Neural progenitor cell (in vitro differentiated cells): Measurements from ENCODE around the gene KRT2. TPM values are rescaled to one million over a fixed set of nuclear protein-coding genes. Genes with fewer than 3 reads are reported as not detected.

Source experiments
- DNase-seq: peaks from one replicate; pipeline ENCODE4 v3.0.0-alpha.2; 2016; ENCODE audit warnings: low spot score
- H2AFZ ChIP-seq: fragments of 200-600 bp; sonication (generic); replicated peaks from 2 replicates; pipeline ENCODE4 v1.6.1; 2016; ENCODE audit warnings: antibody characterized with exemption
- H3F3A ChIP-seq: fragments of 200-600 bp; sonication (generic); 2 replicates; pipeline ENCODE4 v1.6.1; 2016; ENCODE audit warnings: antibody characterized with exemption, low read depth
- H3K27ac ChIP-seq: fragments of 200-600 bp; sonication (generic); 2 replicates; pipeline ENCODE4 v1.5.1; 2016; ENCODE audit warnings: mild to moderate bottlenecking
- H3K27me3 ChIP-seq: fragments of 200-600 bp; sonication (generic); 2 replicates; pipeline ENCODE4 v1.6.1; 2016; ENCODE audit warnings: mild to moderate bottlenecking, moderate library complexity
- H3K36me3 ChIP-seq: fragments of 200-600 bp; sonication (generic); 2 replicates; pipeline ENCODE4 v1.5.1; 2016
- H3K4me1 ChIP-seq: fragments of 200-600 bp; sonication (generic); 2 replicates; pipeline ENCODE4 v1.6.1; 2016; ENCODE audit warnings: mixed run types
- H3K4me2 ChIP-seq: fragments of 200-600 bp; sonication (generic); 2 replicates; pipeline ENCODE4 v1.6.1; 2016
- H3K4me3 ChIP-seq: fragments of 200-600 bp; sonication (generic); 2 replicates; pipeline ENCODE4 v1.5.1; 2016
- H3K79me2 ChIP-seq: fragments of 200-600 bp; sonication (generic); 2 replicates; pipeline ENCODE4 v1.6.1; 2016; ENCODE audit warnings: low read depth
- H3K9ac ChIP-seq: fragments of 200-600 bp; sonication (generic); 2 replicates; pipeline ENCODE4 v1.6.1; 2016
- H3K9me3 ChIP-seq: fragments of 200-600 bp; sonication (generic); 2 replicates; pipeline ENCODE4 v1.5.1; 2016; ENCODE audit warnings: low read depth
- H4K20me1 ChIP-seq: fragments of 200-600 bp; sonication (generic); 2 replicates; pipeline ENCODE4 v1.6.1; 2016; ENCODE audit warnings: low read depth
- H3K27ac Mint-ChIP-seq: 3 replicates; pipeline ENCODE4 v1.8.0; 2021; ENCODE audit warnings: mixed read lengths
- H3K27me3 Mint-ChIP-seq: 2 replicates; pipeline ENCODE4 v1.8.0; 2022; ENCODE audit warnings: low read depth, mild to moderate bottlenecking, inconsistent platforms, moderate library complexity, mixed read lengths; ENCODE audit not compliant: insufficient read depth
- H3K36me3 Mint-ChIP-seq: 3 replicates; pipeline ENCODE4 v1.8.0; 2021; ENCODE audit warnings: mixed read lengths
- H3K4me1 Mint-ChIP-seq: 3 replicates; pipeline ENCODE4 v1.8.0; 2021; ENCODE audit warnings: mixed read lengths
- H3K4me3 Mint-ChIP-seq: 3 replicates; pipeline ENCODE4 v1.8.0; 2021; ENCODE audit warnings: mild to moderate bottlenecking, moderate library complexity, mixed read lengths
- H3K9me3 Mint-ChIP-seq: 3 replicates; pipeline ENCODE4 v1.8.0; 2020; ENCODE audit warnings: mixed read lengths
- EZH2 ChIP-seq: fragments of 200-600 bp; sonication (generic); IDR thresholded peaks from 2 replicates; pipeline ENCODE4 v1.6.1; 2017; ENCODE audit warnings: antibody characterized with exemption, mild to moderate bottlenecking, moderate library complexity
- EZH2phosphoT487 ChIP-seq: fragments of 200-600 bp; sonication (generic); IDR thresholded peaks from 2 replicates; pipeline ENCODE4 v1.6.1; 2017; ENCODE audit warnings: antibody characterized with exemption
- total RNA-seq: library from RNA; depleted of rRNA; stranded (reverse); fragments of >200 nt; gene quantifications from 2 replicates; pipeline ENCODE4 v1.2.3, GENCODE V29; 2015; ENCODE audit warnings: low replicate concordance
- TF ChIP-seq, protein P1 (sequence below): fragments of 200-600 bp; sonication (generic); IDR thresholded peaks from 2 replicates; pipeline ENCODE4 v1.5.1; 2017; ENCODE audit warnings: antibody characterized with exemption, mild to moderate bottlenecking

Gene KRT2
- total RNA-seq: not detected in 2 replicates

DNA sequence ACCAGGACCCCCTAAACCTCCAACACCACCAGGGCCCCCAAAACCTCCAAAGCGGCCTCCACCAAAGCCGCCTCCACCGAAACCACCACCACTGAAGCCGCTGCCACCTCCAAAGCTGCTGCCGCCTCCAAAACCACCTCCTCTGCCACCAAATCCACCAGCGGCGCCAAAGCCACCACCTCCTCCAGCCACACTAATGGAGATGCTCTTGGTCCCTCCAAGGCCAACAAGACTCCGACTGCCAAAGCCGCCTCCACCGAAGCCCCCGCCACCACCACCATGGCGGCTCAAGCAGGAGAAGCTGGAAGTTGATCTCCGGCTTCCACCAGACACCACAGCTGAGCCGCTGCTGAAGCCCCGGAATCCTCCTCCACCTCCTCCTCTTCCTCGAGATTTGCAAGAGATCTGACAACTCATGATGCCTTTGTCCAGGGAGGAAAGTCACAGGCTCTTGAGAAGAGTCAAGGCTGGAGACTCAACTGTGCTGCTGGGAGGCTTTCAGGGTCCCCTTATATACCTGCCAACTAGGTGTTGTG is at the start of gene KRT2:
KRT2 (minus strand) TSS at position 486 of the 536 bp plus-strand sequence; CDS start at position 417, 69 bp downstream.
- H3K9ac ChIP-seq: no peak within 1 kb of the TSS
- Mint-ChIP-seq H3K27ac (no peak within 1 kb of the TSS), H3K36me3 (no peaks in the 10 kb centered on the region), H3K27me3 (peaks cover 11% of the 10 kb centered on the region), H3K4me1 (peaks cover 5% of the 10 kb centered on the region), H3K4me3 (no peak within 1 kb of the TSS), H3K9me3 (peaks cover 5% of the 10 kb centered on the region)
- no peaks in the 10 kb centered on the region for H3K27me3 ChIP-seq
- DNase-seq: no peak
- no peaks in the 10 kb centered on the region for H3F3A ChIP-seq
- H3K4me2 ChIP-seq: no peak within 1 kb of the TSS
- H3K4me1 ChIP-seq: peaks cover 17% of the 10 kb centered on the region
- H3K4me3 ChIP-seq: no peak within 1 kb of the TSS
- H4K20me1 ChIP-seq: no peaks in the 10 kb centered on the region
- H3K36me3 ChIP-seq: no peaks in the 10 kb centered on the region
- H2AFZ ChIP-seq: no peak within 1 kb of the TSS
- H3K9me3 ChIP-seq: no peaks in the 10 kb centered on the region
- no peak within 1 kb of the TSS for H3K27ac ChIP-seq
- H3K79me2 ChIP-seq: no peaks in the 10 kb centered on the region
- no peak for TF ChIP-seq EZH2
- TF ChIP-seq, protein P1, sequence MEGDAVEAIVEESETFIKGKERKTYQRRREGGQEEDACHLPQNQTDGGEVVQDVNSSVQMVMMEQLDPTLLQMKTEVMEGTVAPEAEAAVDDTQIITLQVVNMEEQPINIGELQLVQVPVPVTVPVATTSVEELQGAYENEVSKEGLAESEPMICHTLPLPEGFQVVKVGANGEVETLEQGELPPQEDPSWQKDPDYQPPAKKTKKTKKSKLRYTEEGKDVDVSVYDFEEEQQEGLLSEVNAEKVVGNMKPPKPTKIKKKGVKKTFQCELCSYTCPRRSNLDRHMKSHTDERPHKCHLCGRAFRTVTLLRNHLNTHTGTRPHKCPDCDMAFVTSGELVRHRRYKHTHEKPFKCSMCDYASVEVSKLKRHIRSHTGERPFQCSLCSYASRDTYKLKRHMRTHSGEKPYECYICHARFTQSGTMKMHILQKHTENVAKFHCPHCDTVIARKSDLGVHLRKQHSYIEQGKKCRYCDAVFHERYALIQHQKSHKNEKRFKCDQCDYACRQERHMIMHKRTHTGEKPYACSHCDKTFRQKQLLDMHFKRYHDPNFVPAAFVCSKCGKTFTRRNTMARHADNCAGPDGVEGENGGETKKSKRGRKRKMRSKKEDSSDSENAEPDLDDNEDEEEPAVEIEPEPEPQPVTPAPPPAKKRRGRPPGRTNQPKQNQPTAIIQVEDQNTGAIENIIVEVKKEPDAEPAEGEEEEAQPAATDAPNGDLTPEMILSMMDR: no peak
- no peak for TF ChIP-seq EZH2phosphoT487

DNA sequence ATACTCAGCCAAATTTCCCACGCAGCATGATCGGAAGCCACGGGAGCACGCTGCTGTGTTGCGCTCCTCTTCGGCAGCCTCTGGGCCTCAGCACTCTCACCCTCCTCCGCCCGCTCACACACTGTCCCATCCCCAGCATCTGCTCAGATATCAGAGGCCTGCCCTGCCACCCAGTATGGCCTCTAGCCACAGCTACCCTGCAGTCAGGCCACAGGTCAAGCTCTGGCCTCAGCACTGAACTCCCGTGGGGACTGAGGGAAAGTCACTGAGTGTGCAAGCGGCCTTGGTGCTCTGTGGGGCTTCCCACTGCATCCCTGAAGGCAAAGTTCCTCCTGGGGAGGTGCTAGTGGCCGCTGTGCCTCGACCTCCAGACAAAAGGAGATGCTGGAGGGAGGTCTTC is 49.3 kb upstream of the KRT2 start:
- H3K4me3 ChIP-seq: no peak overlapping the region
- H4K20me1 ChIP-seq: no peaks in the 10 kb centered on the region
- Mint-ChIP-seq H3K4me1 (peaks cover 4% of the 10 kb centered on the region), H3K27me3 (peaks cover 16% of the 10 kb centered on the region), H3K9me3 (no peaks in the 10 kb centered on the region), H3K36me3 (no peaks in the 10 kb centered on the region), H3K27ac (no peak overlapping the region), H3K4me3 (no peak overlapping the region)
- TF ChIP-seq EZH2phosphoT487: no peak
- TF ChIP-seq, protein P1: no peak
- no peak for TF ChIP-seq EZH2
- peaks cover 20% of the 10 kb centered on the region for H3K27me3 ChIP-seq
- no peak for DNase-seq
- H3K4me2 ChIP-seq: no peak overlapping the region
- H3K79me2 ChIP-seq: no peaks in the 10 kb centered on the region
- no peaks in the 10 kb centered on the region for H3K36me3 ChIP-seq
- no peak overlapping the region for H3K27ac ChIP-seq
- no peaks in the 10 kb centered on the region for H3F3A ChIP-seq
- H3K4me1 ChIP-seq: peaks cover 5% of the 10 kb centered on the region
- no peaks in the 10 kb centered on the region for H3K9me3 ChIP-seq
- H2AFZ ChIP-seq: no peak overlapping the region
- H3K9ac ChIP-seq: no peak overlapping the region

DNA sequence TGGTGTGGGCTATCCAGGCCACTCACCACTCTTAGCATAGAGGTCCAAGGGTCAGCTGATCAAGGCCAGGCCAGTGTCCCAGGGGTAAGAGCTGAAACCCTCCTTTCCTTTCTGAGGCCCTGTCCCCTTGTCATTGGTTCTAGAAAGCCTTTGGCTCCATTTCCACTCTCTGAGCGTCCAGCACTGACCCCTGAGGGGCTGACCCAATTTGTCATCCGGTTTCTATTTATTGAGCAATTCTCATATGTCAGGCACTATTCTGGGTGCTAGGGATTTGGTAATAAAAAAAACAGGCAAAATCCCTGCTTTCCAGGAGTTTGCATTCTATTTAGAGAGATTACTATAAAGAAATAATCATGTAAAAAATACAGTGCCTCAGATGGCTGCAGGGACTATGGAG is 47.9 kb upstream of the KRT2 start:
- H3F3A ChIP-seq: no peaks in the 10 kb centered on the region
- no peak overlapping the region for H3K4me3 ChIP-seq
- Mint-ChIP-seq H3K4me3 (no peak overlapping the region), H3K36me3 (no peaks in the 10 kb centered on the region), H3K27me3 (peaks cover 17% of the 10 kb centered on the region), H3K4me1 (peaks cover 4% of the 10 kb centered on the region), H3K27ac (no peak overlapping the region), H3K9me3 (no peaks in the 10 kb centered on the region)
- TF ChIP-seq EZH2phosphoT487: no peak
- TF ChIP-seq, protein P1: no peak
- no peak for TF ChIP-seq EZH2
- no peak overlapping the region for H3K4me2 ChIP-seq
- H3K9me3 ChIP-seq: no peaks in the 10 kb centered on the region
- H3K27ac ChIP-seq: no peak overlapping the region
- no peak overlapping the region for H2AFZ ChIP-seq
- H3K4me1 ChIP-seq: peaks cover 5% of the 10 kb centered on the region
- H3K36me3 ChIP-seq: no peaks in the 10 kb centered on the region
- peaks cover 20% of the 10 kb centered on the region for H3K27me3 ChIP-seq
- H3K79me2 ChIP-seq: no peaks in the 10 kb centered on the region
- no peak for DNase-seq
- no peak overlapping the region for H3K9ac ChIP-seq
- H4K20me1 ChIP-seq: no peaks in the 10 kb centered on the region
